HTR-8/SVneo (cell line): ENCODE measurements around the gene ITIH5.

ENCODE experiments used
- DNase-seq: peaks from one replicate; pipeline ENCODE4 v3.0.0; 2011; ENCODE audit warnings: low spot score, mixed read lengths; ENCODE audit not compliant: insufficient read length
- FAIRE-seq: peaks from 2 replicates; lab custom pipeline; 2011; peaks lifted over from hg19 to GRCh38; lab: Jason Lieb, UNC

Gene ITIH5

GRCh38 chr10:7592627-7593026 lies 74.1 kb downstream of the ITIH5 start:
- FAIRE-seq (no peak), DNase-seq (no peak)

- DNase-seq, result no peak
- no peak for FAIRE-seq
Observed at GRCh38 chr10:7590271-7590670, 76.5 kb downstream of the ITIH5 start.

GRCh38 chr10:7589748-7590147 lies 77.0 kb downstream of the ITIH5 start:
- FAIRE-seq (no peak), DNase-seq (no peak)

GRCh38 chr10:7587865-7588188 lies 78.9 kb downstream of the ITIH5 start:
- no peak for FAIRE-seq
- DNase-seq, result no peak

- DNase-seq (no peak), FAIRE-seq (no peak)
Observed at GRCh38 chr10:7587168-7587864, 79.5 kb downstream of the ITIH5 start.

- FAIRE-seq, result no peak
Observed at GRCh38 chr10:7585228-7585627, 81.5 kb downstream of the ITIH5 start.

GRCh38 chr10:7583626-7584025 lies 83.1 kb downstream of the ITIH5 start:
- FAIRE-seq, result no peak
- no peak for DNase-seq

More at GRCh38 chr10:7585228-7585627, 81.5 kb downstream of the ITIH5 start:
- no peak for DNase-seq

- FAIRE-seq (no peak), DNase-seq (no peak)
Observed at GRCh38 chr10:7580520-7580919, 86.2 kb downstream of the ITIH5 start.

GRCh38 chr10:7579681-7580080 lies 87.1 kb downstream of the ITIH5 start:
- DNase-seq (no peak), FAIRE-seq (no peak)

- no peak for DNase-seq
- FAIRE-seq, result no peak
Observed at GRCh38 chr10:7577579-7577978, 89.2 kb downstream of the ITIH5 start.

GRCh38 chr10:7577176-7577575 lies 89.6 kb downstream of the ITIH5 start:
- DNase-seq, result no peak
- FAIRE-seq, result no peak

GRCh38 chr10:7576340-7576739 lies 90.4 kb downstream of the ITIH5 start:
- DNase-seq (no peak), FAIRE-seq (no peak)

GRCh38 chr10:7572391-7572790 lies 94.4 kb downstream of the ITIH5 start:
- no peak for FAIRE-seq

GRCh38 chr10:7571981-7572380 lies 94.8 kb downstream of the ITIH5 start:
- DNase-seq (no peak), FAIRE-seq (no peak)

More at GRCh38 chr10:7572391-7572790, 94.4 kb downstream of the ITIH5 start:
- DNase-seq, result peak; percentile 10

GRCh38 chr10:7567911-7568620 lies 98.7 kb downstream of the ITIH5 start:
- FAIRE-seq, result no peak
- DNase-seq, result no peak

- FAIRE-seq (no peak), DNase-seq (no peak)
Observed at GRCh38 chr10:7566891-7567290, 99.9 kb downstream of the ITIH5 start.

GRCh38 chr10:7565871-7566270 lies 100.9 kb downstream of the ITIH5 start:
- DNase-seq (no peak), FAIRE-seq (no peak)

GRCh38 chr10:7563770-7564169 lies 103.0 kb downstream of the ITIH5 start:
- DNase-seq, result no peak
- no peak for FAIRE-seq

- DNase-seq (no peak), FAIRE-seq (no peak)
Observed at GRCh38 chr10:7563368-7563767, 103.4 kb downstream of the ITIH5 start.

- FAIRE-seq, result no peak
Observed at GRCh38 chr10:7561985-7562384, 104.8 kb downstream of the ITIH5 start.

GRCh38 chr10:7561216-7561893 lies 105.4 kb downstream of the ITIH5 start:
- DNase-seq (no peak), FAIRE-seq (no peak)

More at GRCh38 chr10:7561985-7562384, 104.8 kb downstream of the ITIH5 start:
- DNase-seq, result no peak
